22Rv1 (cell line): ENCODE data around the gene SMARCA4.

Source experiments
- CTCF ChIP-seq: fragments of 450-650 bp; IDR thresholded peaks from 2 replicates; pipeline ENCODE4 v1.5.1; 2017; ENCODE audit warnings: mild to moderate bottlenecking
- ZFX ChIP-seq: fragments of 450-650 bp; IDR thresholded peaks from 2 replicates; pipeline ENCODE4 v1.6.1; 2017; ENCODE audit warnings: antibody characterized with exemption, borderline replicate concordance

GRCh38 chr19:10921199-10921909 lies 39.5 kb upstream of the SMARCA4 start:
- TF ChIP-seq CTCF (no peak), ZFX (no peak)
